Stimulated activated CD8-positive, alpha-beta memory T cell treated with anti-CD3 and anti-CD28 coated beads, Interleukin-4, amount 100 ng/mL, for 4 hours (primary cell): ENCODE measurements around the gene CLCN7.

Source experiments
- DNase-seq, 2 donors: peaks; one replicate each; pipeline ENCODE4 v3.0.0-alpha.2; 2020; ENCODE audit warnings: low read depth in 2 of 2, low spot score in 1 of 2

The CLCN7 gene

GRCh38 chr16:1464196-1464893 is 10.5 kb downstream of the CLCN7 start:
- DNase-seq = no peak

- DNase-seq = no peak
These were observed 13.7 kb downstream of the CLCN7 start for GRCh38 chr16:1461146-1461545.

GRCh38 chr16:1460602-1461138 is 14.2 kb downstream of the CLCN7 start:
- DNase-seq = no peak

- DNase-seq = no peak
These were observed 14.9 kb downstream of the CLCN7 start for GRCh38 chr16:1459967-1460366.

- DNase-seq = no peak
These were observed 15.9 kb downstream of the CLCN7 start for GRCh38 chr16:1458977-1459341.

- no peak for DNase-seq
These were observed 16.4 kb downstream of the CLCN7 start for GRCh38 chr16:1458336-1458976.

- DNase-seq = no peak
These were observed 17.2 kb downstream of the CLCN7 start for GRCh38 chr16:1457489-1458245.

GRCh38 chr16:1456951-1457350 is 17.9 kb downstream of the CLCN7 start:
- DNase-seq = no peak

GRCh38 chr16:1455190-1456171 is 19.3 kb downstream of the CLCN7 start:
- no peak for DNase-seq

DNA sequence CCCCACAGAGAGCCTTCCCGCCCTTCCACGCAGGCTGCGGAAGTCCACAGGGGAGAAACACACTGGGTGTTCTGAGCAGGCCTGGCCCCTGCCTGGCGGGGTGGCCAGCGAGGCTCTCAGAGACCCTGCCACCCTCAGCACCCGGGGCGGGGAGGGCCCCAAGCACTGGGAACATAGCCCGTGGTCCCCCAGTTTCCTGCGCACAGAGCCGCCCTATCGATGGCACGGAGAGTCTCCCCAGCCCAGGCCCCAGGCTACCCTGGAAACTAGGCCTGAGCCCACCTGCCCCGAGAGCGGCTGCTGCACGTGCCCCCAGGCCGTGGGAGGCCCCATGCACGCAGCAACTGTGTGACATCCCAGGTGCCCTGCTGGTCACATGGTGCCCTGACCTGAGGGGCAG is 20.3 kb downstream of the CLCN7 start:
- DNase-seq = no peak

DNA sequence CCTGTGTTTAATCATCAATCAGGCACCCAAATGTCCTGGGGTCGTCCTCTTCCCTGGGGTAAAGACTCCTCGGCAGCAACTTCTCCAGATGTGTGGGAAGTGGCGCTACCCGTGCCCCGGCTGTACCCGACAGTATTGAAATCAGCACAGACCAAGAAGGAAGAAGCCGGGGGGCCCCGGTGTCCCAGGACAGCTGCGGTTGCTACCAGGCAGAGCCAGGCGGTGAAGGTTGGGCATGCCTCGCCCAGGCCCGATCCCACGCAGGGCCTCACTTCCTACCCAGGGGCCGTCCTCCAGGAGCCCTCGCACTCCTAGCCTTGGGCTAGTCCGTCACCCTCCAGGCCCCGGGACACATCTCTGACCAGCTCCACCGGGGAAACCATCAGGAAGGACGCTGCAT is 21.5 kb downstream of the CLCN7 start:
- DNase-seq = no peak

DNA sequence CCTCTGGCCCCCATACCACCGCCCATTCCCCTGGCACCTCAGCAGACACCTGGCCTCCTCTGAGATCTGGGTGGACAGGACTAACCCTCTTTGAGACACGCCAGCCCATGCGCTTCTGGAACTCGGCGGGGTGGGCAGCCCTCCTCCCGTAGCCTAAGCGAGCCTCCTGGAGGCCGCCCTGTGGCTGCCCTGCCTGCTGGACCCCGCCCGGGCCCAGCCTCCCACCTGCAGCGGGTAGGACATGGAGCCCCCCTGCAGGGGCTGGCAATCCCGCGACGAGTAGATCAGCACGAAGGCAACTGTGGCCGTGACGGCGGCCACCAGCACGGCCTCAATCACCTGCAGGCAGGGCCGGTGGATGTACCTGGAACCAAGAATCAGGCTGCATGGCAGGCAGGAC is 22.3 kb downstream of the CLCN7 start:
- no peak for DNase-seq

- DNase-seq = no peak
These were observed 23.0 kb downstream of the CLCN7 start for GRCh38 chr16:1451702-1452392.

DNA sequence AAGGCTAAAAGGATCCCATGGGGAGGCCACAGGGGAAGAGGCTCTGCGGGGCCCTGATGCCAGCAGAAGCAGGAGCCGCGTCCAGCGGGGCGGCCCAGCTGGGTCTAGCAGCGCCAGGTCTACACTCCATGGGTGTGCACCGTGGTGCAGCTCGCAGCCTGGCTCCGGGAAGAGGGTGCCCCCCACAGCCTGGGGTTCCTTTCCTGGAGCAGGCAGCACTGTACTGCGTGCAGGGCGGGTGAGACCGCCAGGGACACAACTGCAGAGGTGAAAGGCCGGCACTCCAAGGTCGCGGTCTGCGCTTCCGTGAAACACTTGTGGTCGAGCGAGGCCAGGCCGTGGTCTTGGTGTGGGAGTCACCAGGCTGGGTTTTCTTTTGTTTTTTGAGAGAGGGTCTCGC is 24.0 kb downstream of the CLCN7 start:
- DNase-seq = no peak

DNA sequence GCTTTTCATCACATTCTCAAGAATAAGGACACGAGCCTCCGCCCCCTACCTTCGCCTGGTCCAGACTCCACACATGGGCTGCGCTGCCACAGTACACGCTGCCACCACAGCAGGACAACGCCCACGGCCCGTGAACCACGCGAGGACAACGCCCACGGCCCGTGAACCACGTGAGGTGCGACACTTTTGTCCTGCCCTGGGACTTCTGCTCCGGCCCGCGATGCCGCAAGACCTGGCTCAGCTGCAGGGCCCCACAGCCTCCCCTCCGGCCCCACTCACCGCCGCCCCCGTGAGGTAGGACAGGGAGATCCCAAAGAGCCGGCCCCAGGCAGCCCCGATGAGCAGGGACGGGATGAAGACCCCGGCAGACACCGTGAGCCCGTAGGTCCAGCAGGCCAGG is 24.6 kb downstream of the CLCN7 start:
- no peak for DNase-seq

DNA sequence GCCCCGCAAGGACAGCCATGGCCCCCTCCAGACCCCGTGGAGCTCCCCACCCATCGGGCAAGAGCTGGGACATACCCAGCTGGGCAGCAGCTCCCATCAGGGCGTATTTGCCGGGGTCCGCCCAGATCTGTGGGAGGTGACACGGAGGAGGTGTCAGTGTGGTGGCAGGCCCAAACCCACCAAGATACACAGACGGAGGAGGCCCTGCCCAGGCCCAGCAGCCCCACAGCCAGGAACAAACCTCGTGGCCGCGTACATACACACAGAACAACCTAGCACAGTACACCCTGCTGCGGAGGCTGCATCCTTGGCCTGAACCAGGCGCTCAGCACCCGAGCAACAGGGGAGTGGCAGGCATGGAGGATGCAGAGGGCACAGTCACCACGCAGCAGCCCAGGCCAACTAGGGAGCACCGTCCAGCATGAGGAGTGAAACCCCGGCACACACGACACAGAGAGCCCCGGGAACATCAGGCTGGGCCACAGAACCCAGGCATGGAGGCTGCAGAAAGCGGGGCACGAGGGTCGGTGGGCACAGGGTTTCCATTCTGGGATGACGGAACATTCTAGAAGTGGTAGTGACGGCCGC is 25.5 kb downstream of the CLCN7 start:
- no peak for DNase-seq

- no peak for DNase-seq
These were observed 26.2 kb downstream of the CLCN7 start for GRCh38 chr16:1448536-1449116.

DNA sequence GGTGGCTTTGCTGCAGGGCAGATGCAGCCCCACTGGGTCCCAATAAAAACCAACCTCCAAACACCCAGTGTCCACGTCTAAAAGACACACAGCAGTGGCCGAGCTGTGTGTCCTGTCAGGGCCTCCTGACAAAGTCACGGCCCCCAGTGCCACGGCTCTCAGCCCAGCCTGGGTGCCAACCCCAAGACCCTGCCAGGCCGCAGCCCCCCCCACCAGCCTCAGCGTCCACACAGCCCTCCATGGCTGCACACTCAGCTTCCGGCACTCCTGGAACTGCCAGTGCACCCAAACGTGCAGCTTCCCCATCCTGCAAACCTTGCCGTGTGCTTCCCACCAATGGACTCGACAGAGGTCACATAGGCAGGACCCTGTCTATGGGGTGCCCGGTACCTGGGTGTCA is 26.9 kb downstream of the CLCN7 start:
- no peak for DNase-seq

- no peak for DNase-seq
These were observed 28.3 kb downstream of the CLCN7 start for GRCh38 chr16:1446296-1447080.
